ENCODE measurements around the gene RPH3AL.

DNA sequence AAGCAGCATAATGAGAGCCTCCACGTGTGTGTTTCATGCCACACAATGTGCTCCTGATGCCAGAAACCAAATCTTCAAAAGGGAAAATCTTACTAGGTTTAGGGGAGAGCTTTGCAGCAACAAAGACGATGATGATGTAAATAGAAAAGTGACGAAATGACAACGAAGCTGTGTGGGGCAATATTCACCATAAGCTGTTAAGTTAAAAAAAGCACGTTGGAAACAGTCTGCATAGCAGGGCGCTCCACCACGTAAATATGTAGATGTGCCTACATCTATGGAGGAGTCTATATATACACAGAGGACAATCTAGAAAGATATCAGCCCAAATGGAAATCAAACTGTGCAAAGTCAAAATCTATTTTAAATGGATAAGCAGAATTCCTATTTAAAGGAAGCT is 61.0 kb downstream of the RPH3AL start:
- TF ChIP-seq POLR2A (IDR thresholded peaks at IDR 0.05), result no peak
- TF ChIP-seq, protein P1, sequence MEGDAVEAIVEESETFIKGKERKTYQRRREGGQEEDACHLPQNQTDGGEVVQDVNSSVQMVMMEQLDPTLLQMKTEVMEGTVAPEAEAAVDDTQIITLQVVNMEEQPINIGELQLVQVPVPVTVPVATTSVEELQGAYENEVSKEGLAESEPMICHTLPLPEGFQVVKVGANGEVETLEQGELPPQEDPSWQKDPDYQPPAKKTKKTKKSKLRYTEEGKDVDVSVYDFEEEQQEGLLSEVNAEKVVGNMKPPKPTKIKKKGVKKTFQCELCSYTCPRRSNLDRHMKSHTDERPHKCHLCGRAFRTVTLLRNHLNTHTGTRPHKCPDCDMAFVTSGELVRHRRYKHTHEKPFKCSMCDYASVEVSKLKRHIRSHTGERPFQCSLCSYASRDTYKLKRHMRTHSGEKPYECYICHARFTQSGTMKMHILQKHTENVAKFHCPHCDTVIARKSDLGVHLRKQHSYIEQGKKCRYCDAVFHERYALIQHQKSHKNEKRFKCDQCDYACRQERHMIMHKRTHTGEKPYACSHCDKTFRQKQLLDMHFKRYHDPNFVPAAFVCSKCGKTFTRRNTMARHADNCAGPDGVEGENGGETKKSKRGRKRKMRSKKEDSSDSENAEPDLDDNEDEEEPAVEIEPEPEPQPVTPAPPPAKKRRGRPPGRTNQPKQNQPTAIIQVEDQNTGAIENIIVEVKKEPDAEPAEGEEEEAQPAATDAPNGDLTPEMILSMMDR (IDR thresholded peaks at IDR 0.05), result no peak

Measured in Peyer's patch (tissue), 4 donors.